D721Med (cell line): ENCODE data around the gene DAPK3.
"Not testable (repeated sequence)": the region's sequence is repeated elsewhere in the genome, so short reads cannot be mapped to it uniquely, and the experiment has no call there.

Source experiments
- DNase-seq: peaks from one replicate; pipeline ENCODE4 v3.0.0; 2011; ENCODE audit warnings: low spot score; ENCODE audit not compliant: insufficient read length
- FAIRE-seq: peaks from 2 replicates; lab custom pipeline; 2011; peaks lifted over from hg19 to GRCh38; lab: Jason Lieb, UNC
- TF ChIP-seq, protein P1 (sequence below): IDR thresholded peaks from 2 replicates; pipeline ENCODE4 v1.5.1; 2012; ENCODE audit warnings: mild to moderate bottlenecking, control low read depth; ENCODE audit not compliant: insufficient read depth; ENCODE audit errors: missing control alignments

DAPK3 gene

DNA sequence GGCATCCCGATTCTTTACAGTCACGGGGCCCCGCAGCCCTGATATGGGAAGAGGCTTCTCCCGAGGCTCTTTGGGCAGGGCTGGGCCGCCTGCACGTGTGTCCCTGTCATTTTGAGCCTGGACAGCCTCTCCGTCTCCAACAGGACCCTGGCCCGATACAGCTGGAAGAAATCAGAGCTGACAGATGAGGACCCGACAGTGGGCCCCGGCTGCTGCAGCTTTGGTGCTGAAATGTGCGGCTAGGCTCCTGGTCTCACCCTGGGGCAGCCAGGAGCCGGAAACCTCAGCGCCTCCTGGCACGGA, 39.9 kb upstream of the DAPK3 start:
- FAIRE-seq = no peak
- no peak for DNase-seq
- TF ChIP-seq, protein P1, sequence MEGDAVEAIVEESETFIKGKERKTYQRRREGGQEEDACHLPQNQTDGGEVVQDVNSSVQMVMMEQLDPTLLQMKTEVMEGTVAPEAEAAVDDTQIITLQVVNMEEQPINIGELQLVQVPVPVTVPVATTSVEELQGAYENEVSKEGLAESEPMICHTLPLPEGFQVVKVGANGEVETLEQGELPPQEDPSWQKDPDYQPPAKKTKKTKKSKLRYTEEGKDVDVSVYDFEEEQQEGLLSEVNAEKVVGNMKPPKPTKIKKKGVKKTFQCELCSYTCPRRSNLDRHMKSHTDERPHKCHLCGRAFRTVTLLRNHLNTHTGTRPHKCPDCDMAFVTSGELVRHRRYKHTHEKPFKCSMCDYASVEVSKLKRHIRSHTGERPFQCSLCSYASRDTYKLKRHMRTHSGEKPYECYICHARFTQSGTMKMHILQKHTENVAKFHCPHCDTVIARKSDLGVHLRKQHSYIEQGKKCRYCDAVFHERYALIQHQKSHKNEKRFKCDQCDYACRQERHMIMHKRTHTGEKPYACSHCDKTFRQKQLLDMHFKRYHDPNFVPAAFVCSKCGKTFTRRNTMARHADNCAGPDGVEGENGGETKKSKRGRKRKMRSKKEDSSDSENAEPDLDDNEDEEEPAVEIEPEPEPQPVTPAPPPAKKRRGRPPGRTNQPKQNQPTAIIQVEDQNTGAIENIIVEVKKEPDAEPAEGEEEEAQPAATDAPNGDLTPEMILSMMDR = no peak

DNA sequence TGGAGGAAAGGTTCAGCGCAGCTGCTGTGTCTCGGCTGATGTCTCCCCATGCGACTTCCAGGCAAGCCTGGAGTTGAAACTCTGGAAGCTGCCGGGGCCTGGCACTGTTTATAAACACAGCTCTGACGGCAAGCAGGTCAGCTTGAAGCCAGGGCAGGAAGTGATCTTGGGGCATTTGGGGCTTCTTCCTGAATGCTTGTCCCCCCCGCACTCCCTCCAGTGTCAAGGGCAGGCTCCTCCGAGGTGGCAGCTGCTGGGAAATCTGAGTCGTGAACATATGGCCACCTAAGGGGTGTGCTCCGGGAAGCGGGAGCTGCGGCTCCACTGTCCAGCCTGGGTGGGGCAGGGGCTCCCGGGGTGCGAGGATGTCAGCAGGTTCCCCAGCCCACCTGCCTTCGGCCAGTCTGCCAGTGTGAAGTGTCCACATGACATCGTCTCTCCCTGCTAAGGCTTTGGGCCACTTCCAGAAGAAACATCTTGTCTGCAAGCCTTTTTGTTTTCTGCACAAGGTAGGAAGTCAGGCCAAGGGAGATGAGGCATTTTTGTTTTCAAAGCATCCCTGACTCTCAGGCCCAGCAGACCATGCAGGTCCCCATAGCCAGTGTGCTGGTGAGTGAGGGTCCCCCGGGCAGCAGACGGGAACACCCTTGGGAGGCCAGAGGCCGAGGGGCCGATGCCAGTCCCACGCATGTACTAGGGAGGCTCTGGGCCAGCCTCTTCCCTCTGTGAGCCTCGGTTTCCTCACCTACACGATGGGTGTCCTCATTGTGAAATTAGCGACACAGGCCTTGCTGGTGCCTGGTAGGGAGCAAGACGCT, 39.3 kb upstream of the DAPK3 start:
- DNase-seq (peak; percentile 13), FAIRE-seq (no peak)
- TF ChIP-seq, protein P1 = no peak

DNA sequence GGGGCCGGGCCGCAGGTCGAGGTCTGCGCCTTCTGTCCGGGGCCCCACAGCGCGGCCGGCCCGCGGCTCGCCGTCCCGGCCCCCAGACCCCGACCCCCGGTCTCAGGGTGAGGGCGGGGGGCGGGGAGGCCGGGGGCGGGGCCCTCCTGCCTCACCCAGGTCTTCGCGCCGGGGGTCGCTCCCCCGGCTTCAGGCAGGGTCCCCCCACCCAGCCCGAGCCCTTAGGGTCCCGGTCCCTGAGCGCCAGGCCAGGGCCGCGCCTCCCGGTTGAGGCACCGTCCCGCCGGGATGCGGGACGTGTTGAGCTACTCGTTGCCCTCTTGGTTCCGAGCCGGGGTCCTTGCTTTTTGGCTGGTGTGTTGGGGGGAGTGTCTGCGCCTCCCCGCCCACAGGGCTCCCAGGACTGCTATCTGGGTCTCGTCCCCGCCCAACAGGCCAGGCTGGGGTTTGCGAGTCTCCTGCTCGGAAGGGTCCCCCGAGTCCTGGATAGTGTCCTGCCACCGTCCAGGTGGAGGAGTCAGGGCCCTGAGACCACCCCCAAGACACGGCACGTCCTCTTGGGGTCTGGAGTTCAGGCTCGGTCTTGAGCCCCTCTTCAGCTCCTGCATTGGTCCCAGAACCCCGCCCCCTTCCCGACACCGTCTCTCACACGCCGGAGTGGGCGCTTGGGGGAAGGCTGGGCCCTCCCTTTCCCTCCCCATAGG, 37.1 kb upstream of the DAPK3 start:
- FAIRE-seq (no peak), DNase-seq (peak; percentile 10)
- TF ChIP-seq, protein P1 = no peak

DNA sequence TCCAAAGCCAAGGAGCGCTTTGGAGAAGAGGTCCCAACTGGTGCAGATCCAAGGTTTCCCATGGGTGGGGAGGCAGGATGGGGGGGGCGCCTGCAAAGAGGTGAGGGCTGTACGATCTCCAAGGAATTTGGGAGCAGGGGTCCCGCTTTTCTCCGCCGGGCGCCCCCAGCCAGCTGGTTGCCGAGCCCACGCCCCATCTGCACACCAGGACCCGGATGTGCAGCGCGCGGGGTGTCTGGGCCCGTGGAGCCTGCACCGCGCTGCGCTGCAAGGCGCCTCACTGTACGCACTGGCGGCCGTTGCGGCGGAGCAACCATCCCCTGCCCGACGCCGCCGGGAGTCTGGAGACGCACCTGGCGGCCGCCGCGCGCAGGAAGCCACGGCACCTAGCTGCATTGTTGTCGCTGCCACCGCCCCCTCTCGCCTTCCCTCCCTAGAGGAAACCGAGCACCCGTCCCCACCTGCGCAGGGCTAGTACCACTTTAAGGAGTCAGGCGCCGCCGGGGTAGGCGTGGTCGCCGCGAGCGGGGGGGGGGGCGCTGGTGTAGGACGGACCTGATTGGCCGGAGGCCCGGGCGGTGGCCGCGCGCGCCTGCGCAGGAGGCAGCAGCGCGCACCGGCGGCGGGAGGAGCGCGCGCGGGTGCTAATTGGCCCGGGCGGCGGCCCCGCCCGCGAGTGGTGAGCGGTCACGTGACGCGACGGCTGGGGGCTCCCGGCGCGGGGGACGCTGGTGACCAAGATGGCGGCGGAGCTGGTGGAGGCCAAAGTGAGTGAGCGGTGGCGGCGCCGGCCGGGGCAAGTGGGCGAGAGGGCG, 36.3 kb upstream of the DAPK3 start, which contains the start of gene PIAS4:
PIAS4 (plus strand) TSS at position 716 of the 815 bp plus-strand sequence; CDS start at position 741, 25 bp downstream.
- FAIRE-seq (no peak), DNase-seq (peak; percentile 98)
- TF ChIP-seq, protein P1 = no peak

DNA sequence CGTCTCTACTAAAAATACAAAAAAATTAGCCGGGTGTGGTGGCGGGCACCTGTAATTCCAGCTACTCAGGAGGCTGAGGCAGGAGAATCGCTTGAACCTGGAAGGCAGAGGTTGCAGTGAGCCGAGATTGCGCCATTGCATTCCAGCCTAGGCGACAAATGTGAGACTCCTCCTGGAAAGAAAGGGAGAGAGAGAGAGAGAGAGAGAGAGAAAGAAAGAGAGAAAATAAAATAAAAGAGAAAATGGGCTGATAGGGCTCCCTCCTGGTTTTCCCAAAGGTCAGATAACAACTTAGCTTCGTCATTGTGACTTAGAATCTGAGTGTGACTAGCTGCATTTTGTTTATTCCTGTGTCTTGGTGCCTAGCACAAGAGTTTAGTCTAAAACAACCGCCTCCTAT, 34.5 kb upstream of the DAPK3 start:
- not testable (repeated sequence) for DNase-seq, FAIRE-seq

DNA sequence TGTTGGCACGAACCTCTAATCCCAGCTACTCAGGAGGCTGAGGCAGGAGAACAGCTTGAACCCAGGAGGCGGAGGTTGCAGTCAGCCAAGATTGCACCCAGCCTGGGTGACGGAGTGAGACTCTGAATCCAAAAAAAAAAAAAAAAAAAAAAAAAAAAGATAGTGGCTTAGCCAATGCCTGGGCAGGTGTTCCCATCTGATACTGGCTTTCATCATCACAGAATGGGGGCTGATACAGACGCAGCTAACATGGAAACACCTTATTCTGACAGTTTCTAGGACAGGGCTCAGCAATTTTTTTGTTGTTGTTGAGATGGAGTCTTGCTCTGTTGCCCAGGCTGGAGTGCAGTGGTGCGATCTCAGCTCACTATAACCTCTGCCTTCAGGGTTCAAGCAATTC, 29.9 kb upstream of the DAPK3 start:
- FAIRE-seq, DNase-seq: not testable (repeated sequence)

DNA sequence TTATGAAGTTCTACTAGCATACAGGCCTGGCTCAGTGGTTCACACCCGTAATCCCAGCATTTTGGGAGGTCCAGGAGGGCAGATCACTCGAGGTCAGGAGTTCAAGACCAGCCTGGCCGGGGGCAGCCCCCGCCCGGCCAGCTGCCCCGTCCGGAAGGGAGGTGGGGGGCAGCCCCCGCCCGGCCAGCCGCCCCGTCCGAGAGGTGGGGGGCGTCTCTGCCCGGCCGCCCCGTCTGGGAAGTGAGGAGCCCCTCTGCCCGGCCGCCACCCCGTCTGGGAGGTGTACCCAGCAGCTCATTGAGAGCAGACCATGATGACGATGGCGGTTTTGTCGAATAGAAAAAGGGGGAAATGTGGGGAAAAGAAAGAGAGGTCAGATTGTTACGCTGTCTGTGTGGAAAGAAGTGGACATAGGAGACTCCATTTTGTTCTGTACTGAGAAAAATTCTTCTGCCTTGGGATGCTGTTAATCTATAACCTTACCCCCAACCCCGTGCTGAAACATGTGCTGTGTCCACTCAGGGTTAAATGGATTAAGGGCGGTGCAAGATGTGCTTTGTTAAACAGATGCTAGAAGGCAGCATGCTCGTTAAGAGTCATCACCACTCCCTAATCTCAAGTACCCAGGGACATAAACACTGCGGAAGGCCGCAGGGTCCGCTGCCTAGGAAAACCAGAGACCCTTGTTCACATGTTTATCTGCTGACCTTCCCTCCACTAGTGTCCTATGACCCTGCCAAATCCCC, 27.9 kb upstream of the DAPK3 start:
- not testable (repeated sequence) for DNase-seq, FAIRE-seq

DNA sequence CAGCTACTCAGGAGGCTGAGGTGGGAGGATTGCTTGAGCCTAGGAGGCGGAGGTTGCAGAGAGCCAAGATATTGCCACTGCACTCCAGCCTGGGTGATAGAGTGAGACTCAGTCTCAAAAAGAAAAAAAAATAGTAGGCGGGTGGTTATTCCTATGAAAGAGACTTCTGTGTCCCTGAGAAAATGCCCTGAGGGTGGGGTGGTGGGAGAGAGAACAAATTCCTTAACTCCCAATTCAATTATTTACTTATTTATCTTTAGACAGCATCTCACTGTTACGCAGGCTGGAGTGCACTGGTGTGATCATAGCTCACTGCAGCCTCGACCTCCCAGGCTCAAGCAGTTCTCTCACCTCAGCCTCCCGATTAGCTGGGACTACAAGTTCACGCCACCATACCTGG, 24.7 kb upstream of the DAPK3 start:
- no peak for DNase-seq
- TF ChIP-seq, protein P1 = no peak
- no peak for FAIRE-seq
